HG02943 (cell line): ENCODE measurements around the gene HBS1L.

Experiments
- ATAC-seq: cut with Tn5 transposase; IDR thresholded peaks from one replicate; pipeline ENCODE4 v1.9.1; 2021; ENCODE audit warnings: mild to moderate bottlenecking, low read depth, moderate library complexity; ENCODE audit not compliant: unreplicated experiment

The HBS1L gene

GRCh38 chr6:135054569-135055498, at the start of gene HBS1L:
Gene HBS1L (minus strand): TSS chr6:135054822. CDS start chr6:135054691, 131 bp downstream.
- peak; percentile 96 for ATAC-seq

- ATAC-seq, result no peak
Observed at GRCh38 chr6:135104199-135104598, 49.6 kb upstream of the HBS1L start.

GRCh38 chr6:135102191-135102590, 47.6 kb upstream of the HBS1L start:
- no peak for ATAC-seq

- ATAC-seq, result no peak
Observed at GRCh38 chr6:135097172-135097571, 42.5 kb upstream of the HBS1L start.

- no peak for ATAC-seq
Observed at GRCh38 chr6:135096403-135097130, 41.9 kb upstream of the HBS1L start.

GRCh38 chr6:135095716-135096115, 41.1 kb upstream of the HBS1L start:
- no peak for ATAC-seq

- no peak for ATAC-seq
Observed at GRCh38 chr6:135094403-135094821, 39.8 kb upstream of the HBS1L start.

- no peak for ATAC-seq
Observed at GRCh38 chr6:135093578-135093977, 39.0 kb upstream of the HBS1L start.

- ATAC-seq, result no peak
Observed at GRCh38 chr6:135092724-135093123, 38.1 kb upstream of the HBS1L start.

GRCh38 chr6:135090819-135091218, 36.2 kb upstream of the HBS1L start:
- ATAC-seq, result no peak

GRCh38 chr6:135089901-135090300, 35.3 kb upstream of the HBS1L start:
- no peak for ATAC-seq

- ATAC-seq, result peak; percentile 64
Observed at GRCh38 chr6:135088818-135089809, 34.5 kb upstream of the HBS1L start.

GRCh38 chr6:135088281-135088680, 33.7 kb upstream of the HBS1L start:
- ATAC-seq, result peak; percentile 9

GRCh38 chr6:135087803-135088202, 33.2 kb upstream of the HBS1L start:
- ATAC-seq, result no peak

- no peak for ATAC-seq
Observed at GRCh38 chr6:135087403-135087802, 32.8 kb upstream of the HBS1L start.

GRCh38 chr6:135086414-135086764, 31.8 kb upstream of the HBS1L start:
- no peak for ATAC-seq

GRCh38 chr6:135085700-135086413, 31.2 kb upstream of the HBS1L start:
- ATAC-seq, result no peak

GRCh38 chr6:135084916-135085269, 30.3 kb upstream of the HBS1L start:
- ATAC-seq, result no peak

- ATAC-seq, result no peak
Observed at GRCh38 chr6:135084001-135084915, 29.6 kb upstream of the HBS1L start.
